GM12874 (cell line): ENCODE data around the gene PIK3C2B.

Source experiments
- TF ChIP-seq, protein P1 (sequence below): IDR thresholded peaks from 2 replicates; pipeline ENCODE4 v1.5.1; 2011; ENCODE audit warnings: low read depth, mild to moderate bottlenecking, control low read depth, low read length, moderate library complexity; ENCODE audit not compliant: insufficient read depth

The PIK3C2B gene

DNA sequence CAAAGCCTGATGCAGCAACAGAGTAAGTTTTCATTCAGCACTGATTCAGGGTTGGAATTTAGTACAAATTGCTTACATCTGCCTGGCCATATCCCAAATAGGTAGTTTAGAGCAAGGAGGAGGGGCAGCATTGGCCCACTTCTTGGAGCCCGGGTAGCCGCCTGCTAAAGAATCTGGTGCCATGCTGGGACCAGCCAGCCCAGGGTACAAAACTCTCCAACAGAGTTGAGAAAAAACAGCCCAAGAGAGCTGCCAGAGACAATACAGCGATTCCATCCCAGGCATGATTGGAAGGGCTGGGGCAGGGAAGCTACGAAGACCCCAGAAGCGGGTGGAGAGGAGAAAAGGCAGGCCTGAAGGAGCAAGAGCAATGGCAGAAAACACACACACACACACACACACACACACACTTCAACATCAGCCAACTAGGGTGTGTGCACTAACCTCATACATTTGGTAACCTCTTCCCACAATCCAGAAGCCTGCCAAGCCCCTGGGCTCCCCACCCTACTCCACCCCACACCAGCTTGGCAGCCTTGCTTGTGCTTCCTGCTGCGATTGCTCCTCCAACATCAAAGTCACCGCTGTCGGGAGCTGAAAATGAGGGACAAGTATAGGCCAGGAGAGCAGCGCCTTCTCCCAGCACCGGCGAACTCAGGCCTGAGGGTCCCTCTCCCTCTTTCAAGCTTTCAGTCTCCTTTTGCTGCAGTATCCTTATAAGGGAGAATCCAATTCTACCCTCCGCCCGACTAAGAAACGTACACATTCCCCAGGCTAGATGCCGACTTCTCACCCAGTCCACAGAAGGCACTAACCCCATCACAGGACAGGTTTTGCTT lies 1.2 kb downstream of the PIK3C2B start:
- TF ChIP-seq, protein P1, sequence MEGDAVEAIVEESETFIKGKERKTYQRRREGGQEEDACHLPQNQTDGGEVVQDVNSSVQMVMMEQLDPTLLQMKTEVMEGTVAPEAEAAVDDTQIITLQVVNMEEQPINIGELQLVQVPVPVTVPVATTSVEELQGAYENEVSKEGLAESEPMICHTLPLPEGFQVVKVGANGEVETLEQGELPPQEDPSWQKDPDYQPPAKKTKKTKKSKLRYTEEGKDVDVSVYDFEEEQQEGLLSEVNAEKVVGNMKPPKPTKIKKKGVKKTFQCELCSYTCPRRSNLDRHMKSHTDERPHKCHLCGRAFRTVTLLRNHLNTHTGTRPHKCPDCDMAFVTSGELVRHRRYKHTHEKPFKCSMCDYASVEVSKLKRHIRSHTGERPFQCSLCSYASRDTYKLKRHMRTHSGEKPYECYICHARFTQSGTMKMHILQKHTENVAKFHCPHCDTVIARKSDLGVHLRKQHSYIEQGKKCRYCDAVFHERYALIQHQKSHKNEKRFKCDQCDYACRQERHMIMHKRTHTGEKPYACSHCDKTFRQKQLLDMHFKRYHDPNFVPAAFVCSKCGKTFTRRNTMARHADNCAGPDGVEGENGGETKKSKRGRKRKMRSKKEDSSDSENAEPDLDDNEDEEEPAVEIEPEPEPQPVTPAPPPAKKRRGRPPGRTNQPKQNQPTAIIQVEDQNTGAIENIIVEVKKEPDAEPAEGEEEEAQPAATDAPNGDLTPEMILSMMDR: no peak

DNA sequence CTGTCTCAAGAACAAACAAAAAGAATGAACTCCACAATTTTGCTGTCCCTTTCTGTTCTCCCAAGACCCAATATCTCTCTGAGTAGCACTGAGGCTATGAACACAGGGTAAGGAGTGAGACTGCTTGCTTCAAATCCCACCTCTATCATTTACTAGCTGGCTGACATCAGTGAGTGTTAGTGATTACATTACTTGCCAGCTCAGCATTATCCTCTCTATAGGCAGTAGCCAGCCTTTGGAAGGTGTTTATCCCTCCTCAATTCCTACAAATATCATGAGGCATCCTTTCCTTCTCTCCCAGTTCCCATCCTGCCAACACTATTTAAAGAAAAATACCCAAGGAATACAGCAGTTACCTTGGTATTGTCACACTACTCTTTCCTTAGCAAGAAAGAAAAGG lies 3.0 kb downstream of the PIK3C2B start:
- TF ChIP-seq, protein P1: no peak

DNA sequence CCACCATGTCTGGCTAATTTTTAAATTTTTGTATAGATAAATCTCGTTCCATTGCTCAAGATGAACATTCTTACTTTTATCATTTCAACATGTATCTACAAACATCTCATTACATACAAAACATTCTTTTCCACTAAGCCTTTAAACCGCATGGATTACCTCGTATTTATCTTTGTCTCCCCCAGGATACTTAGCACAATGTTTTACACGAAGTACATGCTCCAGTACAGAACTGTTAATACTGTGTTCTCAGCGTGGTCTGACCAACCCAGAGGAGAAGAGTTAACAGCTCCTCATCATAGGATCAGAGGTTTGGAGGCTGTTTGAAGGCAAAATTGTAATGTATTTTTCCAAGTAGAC lies 7.4 kb downstream of the PIK3C2B start:
- TF ChIP-seq, protein P1: no peak

DNA sequence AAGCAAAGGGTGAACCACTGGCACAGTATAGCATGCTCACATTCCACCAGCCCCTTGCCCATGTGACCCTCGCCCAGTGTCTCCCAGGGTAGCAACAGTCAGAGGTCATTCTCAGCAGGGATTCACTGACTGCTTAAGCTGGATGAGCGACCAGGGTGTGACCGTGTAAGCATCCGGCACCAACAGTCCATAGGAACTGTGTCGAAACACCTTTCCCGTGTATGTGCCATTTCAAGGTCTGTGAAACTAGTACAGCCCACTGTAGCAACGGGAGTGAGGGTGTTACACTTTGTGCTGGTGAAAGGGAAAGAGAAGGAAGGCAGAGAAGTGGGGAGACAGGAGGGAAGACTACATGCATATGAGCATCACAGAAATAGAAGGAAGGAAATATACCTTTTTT lies 10.8 kb downstream of the PIK3C2B start:
- TF ChIP-seq, protein P1: no peak

DNA sequence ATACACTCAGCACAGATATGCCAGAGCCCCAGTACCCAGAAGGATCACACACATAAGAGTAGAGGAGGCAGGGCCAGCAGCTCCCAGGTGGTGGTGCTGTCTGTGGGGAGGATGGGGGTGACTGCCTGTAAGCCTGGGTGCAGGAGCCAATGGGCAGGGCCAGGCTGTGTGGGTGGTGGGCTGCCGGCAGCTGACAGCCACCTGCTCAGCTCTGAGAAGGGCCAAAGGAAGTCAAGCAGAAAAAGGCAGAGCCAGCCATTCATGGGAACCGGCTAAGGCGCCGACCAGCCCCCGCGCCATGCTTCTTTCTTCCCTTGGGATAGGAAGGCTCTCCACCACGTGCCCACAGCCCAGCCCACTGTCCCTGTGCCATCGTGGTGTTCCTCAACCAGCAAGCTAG lies 14.1 kb downstream of the PIK3C2B start:
- TF ChIP-seq, protein P1: peak; percentile 37; the same call in 1 of the 2 replicates

DNA sequence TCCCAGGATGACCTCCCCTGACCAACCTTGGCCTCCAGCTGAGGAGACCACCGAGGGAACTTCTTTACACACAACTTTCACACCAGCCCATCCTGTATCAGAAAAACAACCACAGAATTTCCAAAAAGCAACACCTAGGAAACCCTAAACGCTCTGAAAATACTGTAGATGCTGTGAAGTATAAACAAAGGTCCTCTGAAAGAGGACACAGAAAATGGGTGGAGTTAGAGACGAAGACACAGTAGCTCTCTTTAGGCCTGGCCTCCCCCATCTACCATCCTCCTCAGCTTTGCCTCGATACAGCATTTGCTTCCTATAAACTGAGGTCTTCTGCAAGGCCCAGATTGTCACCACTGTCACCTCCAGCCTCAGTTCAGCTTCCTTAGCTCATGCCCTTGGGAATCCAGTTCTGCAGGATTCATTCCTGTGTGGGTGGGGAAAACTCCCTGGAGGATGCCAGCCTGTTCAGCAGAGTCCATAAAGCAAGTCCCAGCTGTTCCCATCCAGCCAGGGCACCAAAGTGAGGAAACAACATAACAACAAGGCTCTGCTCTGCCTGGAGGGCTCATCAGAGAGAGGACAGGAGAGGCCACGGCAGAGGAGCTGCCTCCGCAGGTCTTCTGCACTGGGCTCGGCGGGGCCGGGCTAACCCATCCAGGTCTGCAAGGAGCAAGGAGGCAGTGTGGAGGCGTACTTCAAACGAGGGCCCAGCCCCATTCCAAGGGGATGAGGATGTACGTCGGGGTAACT lies 15.0 kb downstream of the PIK3C2B start:
- TF ChIP-seq, protein P1: no peak

DNA sequence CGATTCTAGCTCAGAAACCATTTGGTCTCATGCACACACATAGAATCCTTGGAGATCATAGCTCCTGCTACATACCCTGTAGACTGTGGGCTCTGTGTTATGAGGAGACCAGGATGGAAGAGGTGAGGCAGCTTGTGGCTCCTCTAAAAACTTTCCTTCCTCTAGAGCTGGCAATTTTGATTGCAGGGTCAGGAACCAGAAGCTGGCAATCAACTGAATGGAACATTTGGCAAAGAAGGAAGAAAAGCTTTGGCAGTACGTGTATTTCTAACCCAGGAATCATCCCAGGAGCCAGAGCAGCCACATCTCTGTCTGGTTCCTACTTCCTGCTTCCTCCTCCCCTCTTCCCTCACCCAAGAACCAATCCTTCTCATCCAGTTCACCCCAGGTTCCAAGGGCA lies 15.7 kb downstream of the PIK3C2B start:
- TF ChIP-seq, protein P1: no peak
